SK-N-MC (cell line): ENCODE results near the gene POLQ.

Source experiments
- EZH2 ChIP-seq: fragments of 200-600 bp; sonication (generic); IDR thresholded peaks from one replicate; pipeline ENCODE4 v1.6.1; 2017; ENCODE audit warnings: antibody characterized with exemption
- FOXP2 ChIP-seq: optimal IDR thresholded peaks from 2 replicates; pipeline ENCODE3; 2011; ENCODE audit warnings: mild to moderate bottlenecking, moderate library complexity; ENCODE audit not compliant: insufficient read depth; ENCODE audit errors: extremely low read length, control extremely low read depth
- POLR2AphosphoS5 ChIP-seq: IDR thresholded peaks from 2 replicates; pipeline ENCODE4 v1.6.1; 2012; ENCODE audit warnings: mild to moderate bottlenecking, low read depth, low read length, borderline replicate concordance

- TF ChIP-seq EZH2 (no peak), POLR2AphosphoS5 (no peak), FOXP2 (no peak)
Observed at GRCh38 chr3:121531269-121531668, 14.5 kb downstream of the POLQ start.
